SKM-1 treated with dmso at 0.1 percent for 144 hours (cell line): ENCODE measurements around the gene LENEP.
A peak's percentile ranks its signal among the peaks of the same experiment; 100 is the strongest.

ENCODE experiments used
- DNase-seq: peaks from one replicate; lab custom pipeline; 2025; ENCODE audit not compliant: unreplicated experiment; lab: John Stamatoyannopoulos, UW

The LENEP gene, protein sequence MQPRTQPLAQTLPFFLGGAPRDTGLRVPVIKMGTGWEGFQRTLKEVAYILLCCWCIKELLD

GRCh38 chr1:154993572-154994268 lies at the start of gene LENEP:
Gene LENEP (plus strand): TSS chr1:154993586. CDS start chr1:154993608, 22 bp downstream.
- DNase-seq = no peak

DNA sequence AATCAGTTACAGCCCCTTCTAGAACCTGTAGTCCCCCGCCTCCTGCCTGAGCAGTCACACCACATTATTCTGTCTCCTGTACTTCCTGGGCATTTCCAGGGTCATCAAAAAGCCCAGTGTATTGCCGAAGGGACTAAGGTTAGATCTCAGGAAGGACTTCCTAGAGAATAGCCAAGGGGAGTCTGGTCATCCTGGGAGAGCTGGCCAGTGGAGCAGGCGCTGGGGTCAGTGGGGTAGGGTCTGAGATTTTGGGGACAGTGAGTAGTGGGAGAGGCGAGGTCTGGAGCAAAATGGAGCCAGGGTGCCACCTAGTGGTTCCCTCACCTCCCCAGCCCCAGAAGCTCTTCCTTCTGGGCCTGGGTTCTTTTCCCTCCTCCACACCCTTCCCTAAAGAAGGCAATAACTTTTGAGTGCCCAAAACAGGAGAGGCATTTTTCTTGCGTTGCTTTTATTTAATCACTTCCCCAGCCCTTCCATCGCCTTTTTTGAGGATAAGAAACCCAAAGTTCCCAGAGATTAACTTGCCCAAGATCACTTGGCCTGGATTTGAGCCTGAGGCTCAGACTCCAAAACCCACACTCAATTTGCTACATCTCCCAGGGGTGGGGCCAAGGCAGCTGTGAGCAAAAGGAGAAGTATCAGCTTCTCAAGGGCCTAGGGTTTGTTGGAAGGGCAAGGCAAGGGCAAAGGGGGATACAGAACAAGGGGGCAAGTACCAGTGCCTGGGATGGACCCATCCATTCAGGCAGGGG lies 49.6 kb upstream of the LENEP start:
- DNase-seq = peak; percentile 83

- DNase-seq = no peak
Observed at GRCh38 chr1:154944401-154945159, 48.8 kb upstream of the LENEP start.

DNA sequence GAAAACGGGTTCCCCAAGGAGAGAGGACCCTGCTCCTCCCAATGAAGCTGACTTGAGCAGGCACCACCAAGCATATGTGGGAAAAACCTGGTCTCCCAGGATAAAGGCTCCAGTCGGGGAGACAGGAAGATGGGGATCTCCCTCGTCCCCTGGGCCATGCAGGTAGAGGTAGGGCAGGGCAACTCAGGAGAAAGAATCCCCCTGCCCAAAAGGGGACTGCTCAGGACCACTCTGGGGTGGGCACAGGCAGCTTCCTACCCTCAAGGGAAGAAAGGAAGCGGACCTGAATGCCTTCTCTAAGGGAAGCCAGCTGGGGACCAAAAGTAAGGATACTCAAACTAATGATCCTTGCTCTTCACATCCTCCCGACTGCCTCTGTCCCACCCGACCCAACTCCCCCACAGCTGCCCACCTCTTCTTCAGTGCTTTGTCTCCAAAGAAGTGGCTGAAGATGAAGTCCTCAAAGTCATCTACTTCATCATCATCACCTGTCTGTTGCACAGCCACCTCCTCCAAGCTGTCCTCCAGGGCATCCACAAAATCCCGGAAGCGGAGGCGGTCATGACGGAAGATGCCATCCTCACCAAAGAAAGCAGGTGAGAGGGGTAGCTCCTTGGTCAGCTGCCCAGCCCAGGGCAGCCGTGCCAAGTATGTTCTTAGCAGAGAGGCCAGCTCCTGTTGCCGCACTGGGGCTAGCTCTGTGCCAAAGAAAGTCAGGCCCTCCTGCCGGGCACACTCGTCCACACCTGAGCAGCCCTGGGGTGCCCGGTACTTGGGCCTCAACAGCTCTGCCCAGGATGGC lies 48.0 kb upstream of the LENEP start:
- DNase-seq = no peak

DNA sequence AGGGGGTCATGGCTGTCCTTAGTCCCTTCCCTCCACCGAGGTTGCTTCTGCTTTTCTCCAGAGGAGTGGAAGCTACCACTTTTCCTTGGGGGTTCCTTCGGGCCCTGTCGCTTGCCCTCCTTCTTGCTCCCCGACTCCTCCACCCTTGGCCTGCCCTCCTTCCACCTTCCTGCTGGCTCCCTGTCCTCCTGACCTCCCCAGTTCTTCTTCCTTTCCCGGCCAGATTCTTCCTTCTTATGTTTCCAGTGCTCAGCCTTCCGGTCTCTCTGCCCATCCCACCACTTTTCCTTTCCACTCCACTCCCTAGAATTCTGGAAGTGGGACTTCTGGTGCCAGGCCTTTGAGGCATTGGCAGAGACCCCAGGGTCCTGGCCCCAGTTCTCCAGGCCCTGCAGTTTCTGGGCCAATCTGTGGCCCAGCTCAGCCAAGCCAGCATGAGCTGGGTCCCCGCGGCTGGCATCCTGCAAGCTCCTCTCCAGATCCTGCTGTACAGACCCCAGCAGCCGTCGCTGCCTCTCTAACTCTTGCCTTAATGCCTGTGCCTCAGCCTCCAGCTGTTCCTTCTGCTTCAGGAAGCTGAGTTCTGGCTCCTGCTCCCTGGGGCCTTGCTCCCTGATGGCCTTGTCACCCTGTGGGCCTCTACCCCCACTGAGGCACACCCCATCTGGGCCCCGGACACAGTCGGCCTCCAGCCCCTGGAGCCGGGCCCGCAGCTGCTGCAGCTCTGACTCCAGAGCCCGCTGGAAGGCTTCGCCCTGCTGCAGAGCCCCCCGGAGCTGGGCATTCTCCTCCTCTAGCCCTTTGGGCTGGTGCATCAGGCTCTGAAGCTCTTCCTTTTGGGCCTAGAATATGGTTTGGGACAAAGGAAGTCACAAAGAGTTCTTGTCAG lies 47.2 kb upstream of the LENEP start:
- DNase-seq = no peak

DNA sequence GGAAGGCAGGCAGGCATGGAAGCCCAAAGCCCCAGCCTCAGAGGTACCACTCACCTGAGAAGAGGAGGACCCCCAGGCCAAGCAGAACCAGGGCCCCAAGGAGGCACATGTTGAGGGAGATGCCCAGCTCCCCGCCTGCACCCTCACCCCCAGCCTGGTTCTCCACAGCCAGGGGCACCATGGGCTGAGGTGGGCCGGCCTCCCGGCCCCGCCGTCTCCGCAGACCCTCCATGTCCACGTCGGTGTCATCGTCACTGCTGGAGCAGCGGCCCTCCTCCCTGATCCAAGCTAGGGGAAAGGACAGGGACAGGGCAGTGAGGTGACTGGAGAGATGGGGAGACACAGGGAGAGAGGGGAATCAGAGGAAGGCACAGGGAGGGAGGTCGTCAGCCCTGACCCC lies 45.3 kb upstream of the LENEP start:
- no peak for DNase-seq

GRCh38 chr1:154951901-154952657 lies 41.3 kb upstream of the LENEP start:
- no peak for DNase-seq

- DNase-seq = no peak
Observed at GRCh38 chr1:154952664-154953063, 40.7 kb upstream of the LENEP start.

GRCh38 chr1:154953611-154954038 lies 39.8 kb upstream of the LENEP start:
- no peak for DNase-seq

GRCh38 chr1:154954541-154954940 lies 38.8 kb upstream of the LENEP start:
- no peak for DNase-seq

DNA sequence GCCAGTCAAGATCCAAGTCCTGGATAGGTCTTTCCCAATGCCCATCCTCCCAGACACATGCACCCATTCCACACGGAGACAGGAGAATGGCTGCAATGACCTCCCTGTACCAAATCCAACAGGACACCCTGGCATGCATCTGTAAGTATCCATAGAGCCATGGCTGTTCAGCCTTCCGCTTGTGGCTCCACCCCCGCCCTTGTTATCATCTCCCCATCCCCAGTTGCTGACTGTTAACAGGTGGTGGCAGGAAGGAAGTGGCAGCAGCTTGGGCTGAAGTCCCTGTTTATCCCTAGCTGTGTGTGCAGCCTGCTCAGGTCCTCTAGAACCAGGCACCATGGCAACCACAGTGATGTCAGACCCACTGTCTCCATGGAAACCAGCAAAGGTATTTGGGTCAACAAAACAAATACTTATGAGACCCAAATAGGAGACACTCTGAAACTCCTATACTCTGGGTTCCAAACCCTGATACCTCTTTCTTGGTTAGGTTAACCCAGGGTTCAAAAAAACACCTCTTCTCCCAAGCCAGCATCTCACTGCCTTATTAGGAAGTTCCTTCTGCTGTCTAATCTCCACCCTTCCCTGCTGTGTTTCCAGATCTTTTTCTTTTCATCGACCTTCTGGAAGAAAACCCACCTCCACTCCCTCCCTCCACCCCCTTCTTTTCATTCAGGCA lies 38.2 kb upstream of the LENEP start:
- DNase-seq = no peak

GRCh38 chr1:154955718-154956543 lies 37.5 kb upstream of the LENEP start, which contains the start of gene PBXIP1:
Gene PBXIP1 (minus strand): TSS chr1:154956099. CDS start chr1:154953721, 2,378 bp downstream.
- peak; percentile 98 for DNase-seq

DNA sequence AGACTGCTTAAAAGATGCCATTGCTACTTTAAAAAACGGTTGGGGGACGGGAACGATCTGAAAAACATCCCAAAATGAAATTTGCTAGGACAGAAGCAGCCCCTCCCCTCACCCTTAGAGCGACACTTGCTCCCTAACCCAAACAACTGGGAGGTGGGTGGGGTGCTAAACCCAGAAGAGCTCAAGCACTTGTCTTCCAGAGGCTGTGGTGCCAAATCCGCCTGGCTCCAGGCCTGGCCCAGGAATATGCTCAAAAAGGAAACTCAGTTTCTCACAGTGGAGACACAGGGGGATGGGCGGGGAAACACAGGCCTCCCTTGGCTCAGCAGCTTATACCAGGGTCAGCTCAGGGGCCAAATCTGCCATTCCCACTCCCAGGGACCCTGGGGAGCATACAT lies 36.8 kb upstream of the LENEP start:
- no peak for DNase-seq

DNA sequence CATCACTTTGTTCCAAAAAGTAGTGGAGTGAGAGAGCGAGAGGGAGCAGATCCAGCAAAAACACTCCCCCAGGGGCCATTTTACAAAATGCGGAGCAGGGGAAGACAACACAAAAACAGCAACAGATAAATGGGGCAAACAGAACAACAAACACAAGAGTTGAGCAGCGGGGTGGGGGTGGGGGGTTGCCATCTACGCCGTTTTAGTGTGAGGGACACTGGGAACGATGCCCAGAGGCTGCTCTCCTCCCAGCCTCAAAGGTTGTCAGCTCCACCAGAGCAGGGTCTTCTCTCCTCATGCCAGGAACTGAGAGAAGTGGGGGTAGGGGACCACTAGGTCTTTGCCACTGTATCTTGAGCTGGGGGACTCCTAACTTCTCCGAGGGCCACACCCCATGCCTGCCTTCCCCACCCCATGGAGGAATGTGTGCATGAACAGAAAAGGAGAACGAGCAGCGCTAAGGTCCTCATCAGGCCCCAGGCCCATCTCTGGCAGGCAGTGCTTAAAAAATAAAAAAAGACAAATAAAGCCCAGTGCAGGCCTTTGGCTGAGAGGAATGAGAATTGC lies 36.2 kb upstream of the LENEP start:
- DNase-seq = no peak

DNA sequence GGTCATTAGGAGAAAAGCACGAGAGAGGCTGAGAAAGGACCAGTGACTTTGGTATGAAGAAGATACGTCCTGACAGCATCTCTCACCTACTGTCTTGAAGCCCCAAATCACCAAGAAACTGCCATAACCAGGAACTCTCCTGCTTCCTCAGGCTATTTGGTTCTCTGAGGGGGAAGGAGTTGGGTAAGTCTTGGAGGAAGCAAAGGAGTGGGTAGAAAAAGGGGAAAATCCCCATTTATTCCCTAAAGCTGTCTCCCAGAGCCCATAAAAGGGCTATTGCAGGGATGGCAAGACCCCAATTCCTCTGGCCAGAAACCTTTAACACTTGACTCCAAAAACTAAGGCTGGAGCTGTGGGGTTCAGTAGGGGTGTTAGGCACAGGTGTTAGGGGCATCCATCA lies 35.4 kb upstream of the LENEP start:
- DNase-seq = no peak

DNA sequence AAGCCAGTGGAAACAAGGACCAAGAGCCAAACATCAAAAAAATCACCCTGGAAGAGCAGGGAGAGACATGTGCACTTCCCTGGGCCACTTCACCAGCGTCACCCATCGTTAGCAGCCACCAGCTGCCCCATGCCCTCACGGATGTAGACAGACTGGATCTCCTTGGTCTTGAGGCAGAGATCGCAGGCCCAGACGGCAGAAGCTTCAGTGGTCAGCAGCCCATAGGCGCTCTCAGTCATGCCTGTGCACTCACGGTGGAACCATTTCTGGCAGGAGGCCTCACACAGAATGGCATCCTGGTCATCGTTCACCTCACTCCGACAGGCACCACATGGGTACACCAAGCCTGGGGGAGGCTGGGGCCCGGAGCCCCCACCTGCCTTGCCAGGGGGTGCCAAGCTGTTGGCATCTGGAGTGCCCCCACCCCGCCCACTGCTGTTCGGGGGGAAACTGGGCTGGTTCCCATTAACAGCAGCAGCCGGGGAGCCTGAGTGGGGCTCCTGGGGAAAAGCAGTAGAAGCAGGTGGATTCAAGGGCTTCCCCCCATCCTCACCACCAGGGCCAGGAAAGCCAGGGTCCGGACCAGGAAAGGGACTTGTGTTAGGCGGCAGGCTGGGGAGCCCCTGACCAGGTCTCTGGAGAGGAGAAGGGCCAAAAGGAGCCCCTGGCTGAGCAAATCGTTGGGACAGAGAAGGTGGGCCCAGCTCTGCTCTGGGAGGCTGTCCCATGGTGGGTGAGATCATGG lies 34.5 kb upstream of the LENEP start:
- DNase-seq = no peak

GRCh38 chr1:154959426-154959780 lies 34.0 kb upstream of the LENEP start:
- DNase-seq = no peak
